Measurements from ENCODE around the gene KIF21A.

KIF21A gene

DNA sequence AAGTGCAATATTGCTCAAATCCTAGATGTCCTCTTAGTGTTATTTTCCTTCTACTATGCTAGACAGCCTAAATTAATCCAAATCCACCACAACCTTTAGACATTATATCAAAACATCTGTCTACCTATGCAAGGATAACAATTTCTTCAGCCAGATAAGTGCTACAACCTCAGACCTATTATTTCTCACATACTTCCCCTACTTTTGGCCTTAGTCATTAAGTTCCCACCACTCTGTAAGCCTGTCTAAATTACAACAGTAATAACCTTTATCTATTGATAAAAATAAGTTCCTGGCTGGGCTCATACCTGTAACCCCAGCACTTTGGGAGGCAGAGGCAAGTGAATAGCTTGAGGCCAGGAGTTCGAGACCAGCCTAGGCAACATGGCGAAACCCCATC lies 74.0 kb downstream of the KIF21A start:
- H3K27ac ChIP-seq: no peak overlapping the region
- POLR2A ChIA-PET (ENCODE audit: low non-redundant PET): no interaction called here
- DNase-seq (ENCODE audit: low spot score): peak; percentile 4
- TF ChIP-seq, protein P1, sequence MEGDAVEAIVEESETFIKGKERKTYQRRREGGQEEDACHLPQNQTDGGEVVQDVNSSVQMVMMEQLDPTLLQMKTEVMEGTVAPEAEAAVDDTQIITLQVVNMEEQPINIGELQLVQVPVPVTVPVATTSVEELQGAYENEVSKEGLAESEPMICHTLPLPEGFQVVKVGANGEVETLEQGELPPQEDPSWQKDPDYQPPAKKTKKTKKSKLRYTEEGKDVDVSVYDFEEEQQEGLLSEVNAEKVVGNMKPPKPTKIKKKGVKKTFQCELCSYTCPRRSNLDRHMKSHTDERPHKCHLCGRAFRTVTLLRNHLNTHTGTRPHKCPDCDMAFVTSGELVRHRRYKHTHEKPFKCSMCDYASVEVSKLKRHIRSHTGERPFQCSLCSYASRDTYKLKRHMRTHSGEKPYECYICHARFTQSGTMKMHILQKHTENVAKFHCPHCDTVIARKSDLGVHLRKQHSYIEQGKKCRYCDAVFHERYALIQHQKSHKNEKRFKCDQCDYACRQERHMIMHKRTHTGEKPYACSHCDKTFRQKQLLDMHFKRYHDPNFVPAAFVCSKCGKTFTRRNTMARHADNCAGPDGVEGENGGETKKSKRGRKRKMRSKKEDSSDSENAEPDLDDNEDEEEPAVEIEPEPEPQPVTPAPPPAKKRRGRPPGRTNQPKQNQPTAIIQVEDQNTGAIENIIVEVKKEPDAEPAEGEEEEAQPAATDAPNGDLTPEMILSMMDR (conservative IDR thresholded peaks at IDR 0.05; ENCODE audit: low read depth): no peak
- CTCF ChIA-PET: interaction anchor here (0.7 kb wide), 1 partner anchor 323 kb away, joined by 3 read pairs; no protein-coding TSS in a partner anchor

DNA sequence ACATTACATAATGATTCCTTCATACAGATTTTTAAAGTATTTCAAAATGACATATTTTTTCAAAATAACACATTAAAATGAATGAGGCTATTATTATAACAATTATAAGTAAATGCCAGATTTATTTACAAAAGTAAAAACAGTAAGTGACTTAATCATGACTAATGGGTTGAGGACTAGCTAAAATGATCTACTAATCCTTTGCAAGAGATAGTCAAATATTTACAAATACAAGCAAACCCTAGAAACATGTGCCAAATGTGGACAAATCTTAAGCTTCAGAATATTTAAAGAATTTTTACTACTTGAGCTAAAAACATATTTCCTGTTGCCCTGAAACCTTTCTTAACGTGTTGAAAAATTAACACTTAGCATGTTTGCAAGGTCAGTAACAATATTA lies 74.8 kb downstream of the KIF21A start:
- TF ChIP-seq, protein P1 (conservative IDR thresholded peaks at IDR 0.05; ENCODE audit: low read depth): no peak
- POLR2A ChIA-PET (ENCODE audit: low non-redundant PET): no interaction called here
- H3K27ac ChIP-seq: no peak overlapping the region
- DNase-seq (ENCODE audit: low spot score): peak; percentile 5
- CTCF ChIA-PET: interaction anchor here (0.6 kb wide), 2 partner anchors 74 to 174 kb away, joined by 4 to 5 read pairs; no protein-coding TSS in a partner anchor

DNA sequence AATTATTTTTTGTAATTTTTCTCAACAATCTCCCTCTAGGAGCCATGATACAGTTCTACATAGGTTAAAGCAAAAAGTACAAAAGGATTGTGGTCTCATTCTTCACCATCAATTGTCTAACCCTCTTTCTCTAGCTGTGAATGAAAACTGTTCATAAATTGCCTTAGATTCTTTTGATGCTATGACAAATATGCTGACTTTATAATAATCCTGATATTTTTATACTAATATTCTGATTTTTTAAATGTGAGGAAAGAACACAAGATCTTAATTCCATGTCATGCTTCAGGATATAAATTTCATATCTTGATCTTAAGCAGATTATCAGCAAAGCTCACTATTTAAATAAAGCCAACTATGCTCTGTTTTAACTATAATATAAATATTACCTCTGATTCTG lies 75.4 kb downstream of the KIF21A start:
- POLR2A ChIA-PET (ENCODE audit: low non-redundant PET): no interaction called here
- TF ChIP-seq, protein P1 (conservative IDR thresholded peaks at IDR 0.05; ENCODE audit: low read depth): no peak
- DNase-seq (ENCODE audit: low spot score): no peak
- no peak overlapping the region for H3K27ac ChIP-seq
- CTCF ChIA-PET: interaction anchor here (0.6 kb wide), 2 partner anchors 75 to 175 kb away, joined by 4 to 5 read pairs; no protein-coding TSS in a partner anchor

DNA sequence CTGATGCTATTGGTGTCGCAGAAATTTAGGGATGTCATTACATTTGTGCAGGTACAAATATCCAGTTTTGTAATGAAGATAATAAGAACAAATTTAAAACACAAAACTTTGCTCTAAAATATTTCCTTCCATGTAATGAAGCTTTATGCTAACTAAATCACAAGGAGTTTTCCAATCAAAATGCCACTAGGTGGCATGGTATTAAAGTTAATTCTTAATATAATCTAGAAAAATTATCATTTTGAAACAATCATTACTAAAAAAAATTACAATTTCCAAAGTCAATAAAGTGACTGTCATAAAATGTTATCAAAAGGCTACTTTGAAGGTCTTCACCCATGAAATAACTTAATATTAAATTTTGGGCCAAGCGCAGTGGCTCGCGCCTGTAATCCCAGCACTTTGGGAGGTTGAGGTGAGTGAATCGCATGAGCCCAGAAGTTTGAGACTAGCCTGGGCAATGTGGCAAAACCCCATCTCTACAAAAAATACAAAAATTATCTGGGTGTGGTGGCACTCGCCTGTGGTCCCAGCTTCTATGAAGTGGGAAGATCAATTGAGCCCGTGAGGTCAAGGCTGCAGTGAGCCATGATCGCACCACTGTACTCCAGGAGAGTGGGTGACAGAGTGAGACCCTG lies 77.4 kb downstream of the KIF21A start:
- CTCF ChIA-PET: interaction anchor here (0.7 to 1.1 kb wide), 2 partner anchors 10 to 715 kb away, joined by 3 read pairs; no protein-coding TSS in a partner anchor

DNA sequence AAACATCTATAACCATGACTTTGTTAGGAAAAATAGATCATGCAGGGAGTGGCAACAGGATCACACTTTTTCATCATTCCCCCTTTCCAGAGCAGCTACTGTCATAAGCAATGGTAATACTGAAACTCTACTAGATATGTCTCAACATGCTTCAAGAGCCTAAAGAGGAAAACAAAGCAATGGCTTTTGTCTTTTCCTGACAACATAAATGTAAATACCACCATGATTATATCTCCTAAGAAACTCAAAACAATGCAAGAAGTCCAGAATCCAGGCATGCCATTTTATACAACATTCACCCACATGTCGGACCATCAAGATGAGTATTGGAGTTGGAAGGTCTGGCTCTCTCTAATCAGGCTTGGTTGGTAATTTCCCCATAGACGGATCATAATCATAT lies 78.7 kb downstream of the KIF21A start:
- POLR2A ChIA-PET (ENCODE audit: low non-redundant PET): no interaction called here
- no peak for DNase-seq (ENCODE audit: low spot score)
- CTCF ChIA-PET: interaction anchor here (0.6 to 1.1 kb wide), 2 partner anchors 12 to 63 kb away, joined by 3 read pairs; no protein-coding TSS in a partner anchor
- no peak overlapping the region for H3K27ac ChIP-seq
- TF ChIP-seq, protein P1 (conservative IDR thresholded peaks at IDR 0.05; ENCODE audit: low read depth): no peak

More for the DNA sequence above, 77.4 kb downstream of the KIF21A start:
- DNase-seq (ENCODE audit: low spot score): no peak
- H3K27ac ChIP-seq: no peak overlapping the region
- TF ChIP-seq, protein P1 (conservative IDR thresholded peaks at IDR 0.05; ENCODE audit: low read depth): peak; percentile 16; the same call in 1 of the 2 replicates
- POLR2A ChIA-PET (ENCODE audit: low non-redundant PET): no interaction called here

DNA sequence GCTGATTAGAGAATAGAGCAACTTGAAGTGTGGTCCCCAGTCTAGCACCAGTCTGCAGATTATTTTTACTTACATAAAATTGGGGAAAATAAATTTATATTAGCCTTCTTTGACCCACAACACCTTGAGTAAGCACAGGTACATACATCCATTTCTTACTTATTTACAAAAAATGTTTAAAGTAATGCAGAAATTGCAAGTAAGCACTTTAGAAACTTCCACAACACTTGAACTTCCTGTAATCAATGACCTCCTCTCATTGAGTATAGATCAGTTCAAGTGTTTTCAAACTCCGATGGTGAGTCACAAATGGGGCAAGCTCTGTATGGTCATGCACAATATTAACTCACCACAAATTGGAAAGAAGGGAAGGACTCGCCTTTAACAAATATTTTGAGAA lies 83.3 kb downstream of the KIF21A start:
- ChIA-PET CTCF (no interaction called here), POLR2A (ENCODE audit: low non-redundant PET) (no interaction called here)
- no peak for DNase-seq (ENCODE audit: low spot score)
- no peak overlapping the region for H3K27ac ChIP-seq
- TF ChIP-seq, protein P1 (conservative IDR thresholded peaks at IDR 0.05; ENCODE audit: low read depth): no peak

All from RWPE1 (cell line).